CD4-positive, alpha-beta T cell treated with Interleukin-17A for 1 hour (primary cell): ENCODE measurements around the gene RAVER1.

Experiments
- DNase-seq: peaks from one replicate; pipeline ENCODE4 v3.0.0-alpha.2; 2020

RAVER1 gene

DNA sequence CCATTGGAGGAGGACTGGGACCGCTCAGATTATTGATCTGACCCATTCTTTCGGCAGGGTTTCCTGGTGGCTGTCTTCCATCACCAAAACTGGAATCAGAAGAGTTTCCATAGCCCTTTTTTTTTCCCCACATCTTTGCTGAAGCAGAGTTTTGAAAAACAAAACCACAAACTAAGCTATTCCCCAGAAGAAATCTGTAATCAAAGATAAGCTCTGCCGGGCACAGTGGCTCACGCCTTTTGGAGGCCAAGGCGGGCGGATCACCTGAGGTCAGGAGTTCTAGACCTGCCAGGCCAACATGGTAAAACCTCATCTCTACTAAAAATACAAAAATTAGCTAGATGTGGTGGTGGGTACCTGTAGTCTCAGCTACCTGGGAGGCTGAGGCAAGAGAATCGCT is 66.6 kb downstream of the RAVER1 start:
- DNase-seq: no peak
